GM18870 (cell line): ENCODE results near the gene ALOXE3.
"Not testable (repeated sequence)": the region's sequence is repeated elsewhere in the genome, so short reads cannot be mapped to it uniquely, and the experiment has no call there.

Experiments used
- ATAC-seq: cut with Tn5 transposase; IDR thresholded peaks from one replicate; pipeline ENCODE4 v1.9.1; 2021; ENCODE audit warnings: moderate library complexity; ENCODE audit not compliant: unreplicated experiment

Gene ALOXE3

DNA sequence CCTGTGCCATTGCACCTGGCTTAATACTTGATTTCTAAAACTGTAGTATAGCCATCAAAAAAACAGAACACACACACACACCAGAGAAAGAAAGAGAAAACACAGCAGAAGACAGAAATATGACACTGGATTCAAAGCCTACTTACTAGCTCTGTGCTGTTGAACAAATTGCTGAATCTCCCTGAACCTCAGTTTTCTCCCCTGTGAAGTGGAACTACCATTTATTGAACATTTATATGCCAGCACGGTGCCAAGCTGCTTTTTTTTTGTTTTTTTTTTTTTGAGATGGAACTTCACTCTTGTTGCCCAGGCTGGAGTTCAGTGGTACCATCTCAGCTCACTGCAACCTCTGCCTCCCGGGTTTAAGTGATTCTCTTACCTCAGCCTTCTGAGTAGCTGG, 17.6 kb downstream of the ALOXE3 start:
- ATAC-seq, result no peak

DNA sequence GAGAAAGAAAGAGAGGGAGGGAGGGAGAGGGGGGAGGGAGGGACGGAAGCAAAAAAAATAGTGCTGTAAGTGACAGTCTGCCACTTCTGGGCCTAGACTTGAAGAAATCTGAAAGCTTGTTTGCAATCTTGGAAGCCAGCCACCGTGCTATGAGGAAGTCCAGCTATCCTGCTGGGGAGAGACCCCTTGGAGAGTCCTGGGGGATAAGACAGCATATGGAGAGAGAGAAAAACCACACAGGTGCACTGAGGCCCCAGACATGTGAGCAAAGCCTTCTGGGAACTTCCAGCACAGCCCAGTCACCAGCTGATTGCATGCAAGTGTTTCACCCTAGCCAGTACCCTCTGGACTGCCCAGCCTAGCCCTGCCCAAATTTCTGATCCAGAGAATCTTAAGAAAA, 18.2 kb downstream of the ALOXE3 start:
- ATAC-seq, result no peak

DNA sequence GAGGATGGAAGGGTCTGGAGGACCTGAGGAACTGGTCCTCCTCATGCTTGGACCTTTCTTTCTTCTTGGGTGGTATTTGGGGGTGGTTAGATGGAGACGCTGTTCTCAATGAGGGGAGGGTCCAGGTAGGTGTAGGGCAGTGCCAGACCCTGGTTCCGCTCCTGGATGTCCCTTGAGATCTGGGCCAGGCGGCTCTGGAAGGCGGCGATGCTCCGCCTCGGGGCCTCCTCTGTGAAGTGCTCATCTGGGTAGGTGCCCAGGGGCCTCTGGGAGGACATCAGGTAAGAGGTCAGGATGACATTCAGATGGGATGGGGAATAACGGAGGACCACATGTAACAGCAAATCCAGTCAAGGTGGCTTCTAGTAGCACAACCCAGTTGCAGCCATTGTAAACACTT, 21.8 kb downstream of the ALOXE3 start:
- ATAC-seq, result no peak

DNA sequence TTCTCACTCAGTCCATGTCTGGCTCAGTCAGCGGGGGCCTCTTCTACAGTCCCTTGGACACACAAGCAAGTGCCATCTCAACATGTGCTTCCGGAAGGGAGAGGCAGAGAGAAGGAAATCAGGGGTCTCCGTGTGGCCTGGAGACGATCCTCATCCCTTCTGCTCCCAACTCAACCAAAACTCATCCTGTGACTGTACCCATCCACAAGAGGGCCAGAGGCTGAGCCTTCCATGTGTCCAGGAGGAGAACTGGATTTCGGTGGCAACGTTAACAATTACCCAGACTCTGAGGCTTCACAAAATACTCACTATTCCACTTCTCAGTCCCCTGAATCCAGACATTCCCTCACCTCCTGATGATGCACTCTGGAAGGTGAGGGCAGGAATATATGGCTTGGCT, 23.0 kb downstream of the ALOXE3 start:
- ATAC-seq, result no peak

DNA sequence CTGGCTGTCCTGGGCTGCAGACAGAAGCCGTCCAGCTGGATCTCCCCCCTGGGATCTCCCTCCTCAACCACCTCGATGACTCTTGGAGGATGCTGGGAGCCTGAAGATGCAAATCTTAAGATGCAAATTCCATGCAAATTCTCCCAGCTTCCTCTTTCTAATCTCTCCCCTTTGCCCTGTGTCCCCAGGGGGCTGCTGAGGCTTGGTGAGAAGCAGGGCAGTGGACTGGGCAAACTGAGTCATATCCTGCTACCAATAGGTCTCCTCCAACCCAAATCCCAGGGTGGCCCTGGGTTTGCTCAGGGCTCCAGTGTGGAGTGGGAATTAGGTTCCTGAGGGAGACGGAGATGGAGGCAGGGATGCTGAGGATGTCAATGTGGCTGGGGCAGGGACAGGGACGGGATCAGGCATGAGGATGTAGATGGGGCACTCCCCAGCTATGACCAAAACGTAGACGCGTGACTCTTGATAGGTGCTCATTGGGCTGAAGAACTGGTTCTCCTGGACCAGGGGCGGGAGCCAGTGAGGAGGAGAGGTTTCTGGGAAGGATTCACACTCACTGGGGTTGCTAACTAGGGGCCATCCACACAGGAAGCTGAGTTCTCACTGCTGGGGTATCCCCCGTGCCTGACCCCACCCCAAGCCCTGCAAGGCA, 27.2 kb downstream of the ALOXE3 start:
- no peak for ATAC-seq

DNA sequence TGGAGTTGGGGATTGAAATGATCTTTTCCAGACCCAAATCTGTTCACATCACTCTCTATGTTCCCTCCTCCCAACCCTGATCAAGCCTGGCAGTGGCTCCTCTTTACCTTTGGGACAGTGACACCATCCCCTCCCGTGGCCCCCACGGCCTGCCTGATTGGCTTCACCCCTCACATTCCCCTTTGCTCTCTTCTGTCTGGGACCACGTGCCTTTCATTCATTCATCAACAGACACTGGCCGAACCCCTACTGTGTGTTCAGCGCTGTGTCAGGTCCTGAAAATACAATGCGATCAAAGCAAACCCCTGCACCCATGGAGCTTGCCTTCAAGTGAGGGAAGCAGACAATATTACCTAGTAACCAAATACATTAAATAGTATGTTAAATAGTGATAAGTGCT, 28.6 kb downstream of the ALOXE3 start:
- no peak for ATAC-seq

DNA sequence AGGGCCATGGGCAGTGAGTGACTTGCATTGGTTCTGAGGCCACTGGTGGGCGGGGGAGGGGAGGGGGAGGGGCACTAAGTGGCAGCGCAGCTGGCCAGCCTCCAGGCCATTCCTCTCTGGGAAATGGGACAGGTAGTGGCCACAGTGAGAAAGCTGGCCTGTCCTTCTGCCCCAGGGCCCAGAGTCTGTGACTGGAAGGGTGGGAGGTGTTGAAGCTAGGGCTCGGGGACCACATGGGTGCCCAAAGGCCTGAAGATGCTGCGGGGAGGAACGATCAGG, 30.4 kb downstream of the ALOXE3 start:
- ATAC-seq, result no peak

DNA sequence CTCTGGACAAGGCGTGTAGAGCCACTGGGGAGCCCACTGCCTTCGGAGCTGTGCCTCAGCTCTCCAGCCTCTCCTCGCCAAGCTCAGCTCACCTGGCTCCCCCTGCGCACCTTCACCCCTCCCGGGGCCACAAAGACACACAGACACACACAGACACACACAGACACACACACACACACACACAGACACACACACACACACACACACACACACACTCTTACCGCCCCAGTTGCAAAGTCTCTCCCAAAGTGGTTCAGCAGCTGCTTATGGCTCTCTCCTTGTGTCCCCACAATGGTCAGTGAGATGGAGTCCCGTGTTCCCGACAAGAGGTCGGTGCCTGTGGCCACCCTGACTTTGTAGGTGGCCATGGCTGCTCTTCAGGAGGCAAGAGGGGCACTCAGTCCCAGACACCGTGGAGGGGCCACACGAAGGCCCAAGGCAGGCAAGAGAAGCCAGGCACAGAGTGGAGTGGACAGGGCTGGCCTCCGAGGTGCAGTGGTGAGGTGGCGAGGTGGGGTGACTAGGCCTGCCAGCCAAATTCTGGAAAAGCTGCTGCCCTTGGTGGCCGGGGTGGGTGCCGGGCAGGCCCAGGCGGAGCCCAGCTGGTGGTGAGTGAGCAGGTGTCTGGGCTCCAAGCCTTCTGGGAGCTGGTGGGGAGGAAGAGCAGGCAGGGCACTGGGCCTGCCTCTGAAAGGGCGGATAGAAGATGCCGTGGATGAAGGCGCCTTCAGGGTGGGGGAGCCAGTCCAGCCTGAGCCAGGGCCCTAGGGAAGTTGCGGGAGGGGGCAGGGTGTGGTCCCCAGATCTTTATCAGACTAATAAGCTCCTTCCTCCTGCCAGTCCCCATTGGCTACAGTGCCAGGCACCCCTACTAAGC, 31.0 kb downstream of the ALOXE3 start, which contains the start of gene ALOX12B:
Gene ALOX12B (minus strand): TSS at position 642 of the 877 bp plus-strand sequence. CDS start 274 bp downstream, at position 368.
- no peak for ATAC-seq

DNA sequence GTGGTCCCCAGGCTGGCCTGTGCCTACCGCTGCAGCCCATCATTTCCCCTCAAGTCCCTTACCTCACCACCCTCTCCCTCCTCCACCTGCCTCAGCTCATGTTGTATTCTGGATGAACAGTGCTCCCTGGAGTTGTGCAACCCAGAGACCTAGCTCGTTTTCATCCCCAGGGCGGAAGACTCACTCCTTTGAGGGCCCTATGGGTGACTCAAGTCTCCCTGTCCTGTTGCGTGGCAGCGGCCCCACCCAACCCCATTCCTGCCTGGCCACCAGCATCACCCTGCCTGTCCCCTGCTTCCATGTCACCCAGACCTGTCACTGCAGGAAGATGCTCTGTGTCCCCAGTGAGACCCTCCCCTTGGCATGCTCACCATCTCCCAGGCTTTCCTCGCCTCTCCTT, 34.1 kb downstream of the ALOXE3 start:
- ATAC-seq, result no peak

DNA sequence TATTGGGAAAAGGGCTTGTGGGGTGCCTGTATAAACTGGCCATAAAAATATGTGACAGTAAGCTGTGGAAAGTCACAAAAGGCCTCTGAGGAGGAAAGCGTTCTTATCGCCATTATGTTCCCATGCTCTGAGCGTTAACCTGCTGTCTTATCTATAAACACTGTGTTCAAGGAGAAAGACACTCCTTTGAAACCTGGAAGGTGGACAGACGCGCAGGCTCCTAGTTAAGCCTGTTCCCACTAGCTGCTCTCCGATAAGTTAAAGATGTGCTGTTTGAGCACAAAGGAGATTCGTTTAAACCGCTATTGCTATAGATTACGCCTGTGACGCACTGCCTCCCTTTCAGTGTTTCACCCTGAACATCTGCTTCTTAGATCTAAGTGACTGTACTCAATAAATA, 36.0 kb downstream of the ALOXE3 start:
- no peak for ATAC-seq

DNA sequence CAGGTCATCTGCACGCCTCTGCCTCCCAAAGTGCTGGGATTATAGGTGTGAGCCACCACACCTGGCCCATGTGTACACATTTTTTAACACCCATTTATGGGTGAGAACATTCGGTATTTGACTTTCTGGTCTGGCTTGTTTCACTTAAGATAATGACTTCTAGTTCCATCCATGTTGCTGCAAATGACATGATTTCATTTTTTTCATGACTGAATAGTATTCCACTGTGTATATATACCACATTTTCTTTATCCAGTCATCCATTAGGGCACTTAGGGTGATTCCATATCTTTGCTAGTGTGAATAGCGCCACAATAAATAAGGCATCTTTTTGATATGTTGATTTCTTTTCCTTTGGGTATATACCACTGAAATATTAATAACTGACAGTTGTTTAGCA, 36.4 kb downstream of the ALOXE3 start:
- no peak for ATAC-seq

DNA sequence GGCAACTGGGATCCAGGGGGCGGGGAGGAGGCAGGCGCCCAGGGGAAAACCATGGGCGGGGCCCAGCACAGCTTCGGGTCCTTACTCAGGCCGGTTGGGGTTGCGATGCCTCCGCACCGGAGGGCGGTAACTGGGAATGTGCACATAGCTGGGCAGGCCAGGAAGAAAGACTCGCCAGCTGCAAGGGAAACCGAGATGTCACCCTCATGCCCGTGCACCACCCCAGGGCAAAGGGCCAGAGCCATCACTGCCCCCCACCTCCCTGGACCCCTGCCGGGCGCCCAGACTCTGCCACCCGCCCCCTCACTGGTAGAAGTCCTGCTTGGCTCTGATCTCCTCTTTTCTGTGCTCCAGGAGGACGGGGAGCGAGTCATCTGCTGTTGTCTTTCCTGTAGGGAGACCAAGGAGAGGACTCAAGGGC, 37.5 kb downstream of the ALOXE3 start:
- no peak for ATAC-seq

DNA sequence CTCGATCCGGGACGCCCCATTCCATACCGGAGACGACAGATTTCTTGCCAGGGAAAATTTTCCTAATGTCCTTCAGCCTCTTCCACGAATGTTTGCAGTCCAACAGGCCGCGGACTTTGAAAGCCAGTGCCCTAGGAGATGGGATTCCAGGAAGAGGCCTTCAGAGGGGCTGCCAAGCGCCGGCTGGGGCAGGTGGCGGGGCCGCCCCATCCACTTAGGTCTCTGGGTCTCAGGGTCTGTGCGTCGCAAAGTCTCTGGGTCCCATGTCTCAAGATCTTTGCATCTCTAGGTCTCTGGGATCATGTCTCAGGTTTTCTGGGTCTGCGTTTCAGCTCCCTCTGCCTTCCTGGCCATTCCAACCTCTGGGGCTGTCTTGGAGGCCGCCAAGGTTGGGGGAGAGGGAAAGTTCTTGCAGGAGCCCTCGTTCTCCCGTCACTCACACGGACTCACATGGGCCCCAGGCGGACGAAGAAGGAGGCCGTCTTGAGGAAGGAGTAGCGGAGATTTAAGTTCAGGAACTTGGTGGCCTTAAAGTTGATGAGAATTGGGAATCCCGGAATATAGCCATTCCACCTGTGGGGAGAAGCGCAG, 38.0 kb downstream of the ALOXE3 start:
- no peak for ATAC-seq

DNA sequence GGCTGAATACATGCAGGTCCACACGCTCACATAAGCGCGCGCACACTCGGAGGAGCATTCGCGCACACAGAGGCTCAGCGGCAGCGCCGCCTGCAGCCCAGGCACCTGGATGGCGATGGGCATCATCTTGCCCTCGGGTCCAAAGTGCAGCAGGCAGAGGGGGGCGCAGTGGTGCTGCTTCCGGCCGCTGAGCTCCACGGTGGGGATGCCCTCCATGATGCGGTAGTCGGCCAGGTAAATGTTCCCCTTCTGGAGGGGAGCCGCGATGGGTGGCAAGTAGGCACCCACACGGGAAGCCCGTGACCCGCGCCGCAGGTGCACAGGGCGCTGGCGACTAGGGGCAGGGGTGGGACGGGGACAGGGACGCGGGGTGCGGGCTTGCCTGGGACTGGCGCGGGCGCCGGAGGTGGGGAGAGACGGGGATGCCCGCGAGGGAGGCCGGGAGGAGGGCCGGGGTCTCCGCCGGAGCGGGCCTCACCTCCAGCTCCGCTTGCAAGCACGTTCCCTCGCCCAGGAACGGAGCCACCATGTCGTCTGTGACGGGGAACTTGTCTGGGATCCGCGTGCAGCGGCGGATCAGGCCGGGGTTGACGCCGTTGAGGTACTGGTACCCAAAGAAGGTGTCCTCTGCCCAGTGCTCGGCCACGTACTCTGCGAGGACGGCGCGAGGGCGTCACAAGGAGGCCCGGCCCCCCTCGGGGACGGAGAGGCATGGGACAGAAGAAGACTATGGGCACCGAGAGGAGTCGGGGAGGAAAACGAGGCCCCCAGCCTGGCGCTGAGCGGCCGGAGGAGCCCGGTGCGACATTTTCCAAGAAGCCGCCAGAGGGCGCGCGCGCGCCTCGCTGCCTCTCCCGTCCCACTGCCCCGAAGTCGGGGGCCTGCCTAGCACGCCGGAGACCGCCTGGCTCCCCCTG, 38.8 kb downstream of the ALOXE3 start:
- ATAC-seq, result no peak

DNA sequence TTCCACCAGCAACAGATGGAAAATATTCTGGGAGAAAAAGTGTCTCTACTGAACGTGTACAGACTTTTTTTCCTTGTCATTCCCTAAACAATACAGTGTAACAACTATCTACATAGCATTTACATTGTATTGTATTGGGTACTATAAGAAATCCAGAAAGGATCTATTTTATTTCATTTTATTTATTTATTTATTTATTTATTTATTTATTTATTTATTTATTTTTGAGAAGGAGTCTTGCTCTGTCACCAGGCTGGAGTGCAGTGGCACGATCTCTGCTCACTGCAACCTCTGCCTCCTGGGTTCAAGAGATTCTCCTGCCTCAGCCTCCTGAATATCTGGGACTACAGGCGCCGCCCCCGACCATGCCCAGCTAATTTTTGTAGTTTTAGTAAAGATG, 40.4 kb downstream of the ALOXE3 start:
- not testable (repeated sequence) for ATAC-seq

DNA sequence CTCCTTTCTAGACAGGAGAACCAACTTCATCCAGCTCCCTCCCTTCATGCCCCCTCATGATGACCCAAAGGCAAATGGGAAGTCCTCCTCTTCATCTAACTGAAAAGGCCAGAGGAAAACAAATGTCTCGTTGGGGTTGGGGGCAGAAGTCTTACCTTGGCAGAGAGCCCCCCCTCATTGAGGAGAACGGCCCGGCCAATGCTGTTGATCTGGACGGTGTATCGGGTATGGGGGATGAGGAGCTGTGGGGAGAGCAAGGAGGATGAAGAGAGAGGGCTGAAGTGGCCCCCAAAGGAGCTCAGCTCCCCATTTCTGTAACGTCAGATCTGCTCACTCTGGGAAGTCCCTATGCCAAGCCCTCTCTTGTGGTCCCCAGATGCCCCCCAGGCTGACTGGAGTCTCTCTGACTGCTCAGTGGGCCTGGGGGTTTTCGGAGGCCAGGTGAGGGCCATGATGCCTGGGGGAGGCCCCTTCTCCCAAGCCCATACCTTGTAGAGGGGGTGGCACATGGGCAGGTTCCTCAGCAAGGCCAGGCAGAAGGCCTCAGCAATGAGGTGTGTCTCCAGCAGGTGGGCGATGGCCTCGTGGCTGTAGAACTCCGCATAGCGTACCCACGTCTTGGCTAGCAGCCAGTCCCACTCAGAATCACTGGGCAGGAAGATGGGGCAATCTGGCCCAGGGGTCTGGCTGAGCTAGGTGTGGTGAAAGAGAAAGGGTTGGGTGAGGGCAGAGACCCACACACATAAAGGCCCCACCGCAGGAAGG, 41.6 kb downstream of the ALOXE3 start:
- no peak for ATAC-seq

DNA sequence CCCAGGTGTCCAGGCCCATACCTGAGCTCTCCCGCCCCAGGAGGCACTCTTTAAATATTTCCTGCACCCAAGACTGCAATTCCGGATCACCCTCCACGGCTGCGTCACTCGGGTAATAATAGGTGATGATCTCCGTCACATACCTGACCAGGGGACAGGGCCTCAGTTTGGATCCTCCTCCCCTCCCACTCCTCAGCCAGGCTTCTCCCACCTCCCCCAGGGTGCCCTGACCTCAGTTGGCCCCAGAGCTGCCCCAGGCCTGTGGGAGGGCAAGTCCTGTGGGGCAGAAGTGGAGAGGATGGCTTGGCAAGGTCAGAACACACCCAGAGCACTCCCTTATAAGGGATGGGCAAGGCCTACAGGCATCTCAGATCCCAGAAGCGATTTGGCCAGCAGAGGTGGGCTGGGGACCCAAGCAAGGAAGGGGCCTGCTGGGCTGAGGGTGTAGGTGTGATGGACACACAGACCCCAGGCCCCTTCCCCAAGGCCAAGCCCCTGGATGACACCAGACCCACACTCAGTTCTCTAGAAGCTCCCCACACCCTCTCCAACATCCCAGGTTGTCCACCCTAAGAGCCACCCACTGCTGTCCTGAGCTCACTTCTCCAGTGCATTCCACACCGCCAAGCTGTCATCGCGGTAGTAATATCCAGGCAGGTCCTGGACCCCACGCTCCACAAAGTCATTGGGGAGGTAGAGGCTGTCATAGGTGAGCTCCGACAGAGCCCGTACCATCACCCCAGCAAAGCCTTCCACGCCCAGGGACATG, 42.6 kb downstream of the ALOXE3 start:
- no peak for ATAC-seq

DNA sequence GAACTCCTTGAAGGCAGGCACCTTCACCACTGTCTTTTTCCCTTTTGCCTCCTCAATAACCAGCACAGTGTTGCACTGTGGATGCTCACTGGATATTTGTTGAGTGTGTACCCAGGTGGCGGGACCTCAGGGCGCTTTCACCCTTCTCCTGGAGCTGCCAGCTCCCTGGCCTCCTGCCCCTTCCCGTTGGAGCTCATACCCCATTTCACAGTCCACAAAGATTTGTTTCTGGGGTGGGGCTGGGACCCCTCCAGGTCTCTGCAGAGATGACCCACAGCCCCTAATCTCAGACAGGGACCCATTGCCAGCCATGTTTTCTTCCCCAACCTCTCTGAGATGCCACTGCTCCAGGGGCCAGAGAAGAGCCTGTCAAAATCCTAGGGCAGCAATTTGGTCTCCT, 43.2 kb downstream of the ALOXE3 start:
- ATAC-seq, result no peak

DNA sequence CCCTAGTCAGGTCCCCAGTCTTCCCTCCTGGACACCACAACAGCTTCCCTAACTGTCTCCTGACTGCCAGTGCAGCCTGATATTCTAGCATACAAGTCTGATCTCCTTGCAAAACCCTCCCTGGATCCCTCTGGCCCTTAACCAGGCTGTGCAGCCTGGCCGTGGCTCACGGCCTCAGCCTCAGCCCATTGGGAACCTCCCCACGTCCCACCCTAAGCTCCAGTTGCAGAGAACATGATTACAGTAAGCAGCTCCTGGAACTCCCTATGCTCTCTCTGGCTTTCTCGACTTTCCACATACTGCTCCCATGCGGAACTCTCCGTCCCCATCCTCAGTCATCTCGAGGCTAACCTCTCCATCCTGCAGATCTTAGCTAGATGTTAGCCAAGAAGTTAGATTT, 43.8 kb downstream of the ALOXE3 start:
- no peak for ATAC-seq
